HG03135 (cell line): Measurements from ENCODE around the gene ACBD4.

Source experiments
- ATAC-seq: cut with Tn5 transposase; IDR thresholded peaks from one replicate; pipeline ENCODE4 v1.9.1; 2021; ENCODE audit warnings: mild to moderate bottlenecking, moderate library complexity; ENCODE audit not compliant: unreplicated experiment

Gene ACBD4

DNA sequence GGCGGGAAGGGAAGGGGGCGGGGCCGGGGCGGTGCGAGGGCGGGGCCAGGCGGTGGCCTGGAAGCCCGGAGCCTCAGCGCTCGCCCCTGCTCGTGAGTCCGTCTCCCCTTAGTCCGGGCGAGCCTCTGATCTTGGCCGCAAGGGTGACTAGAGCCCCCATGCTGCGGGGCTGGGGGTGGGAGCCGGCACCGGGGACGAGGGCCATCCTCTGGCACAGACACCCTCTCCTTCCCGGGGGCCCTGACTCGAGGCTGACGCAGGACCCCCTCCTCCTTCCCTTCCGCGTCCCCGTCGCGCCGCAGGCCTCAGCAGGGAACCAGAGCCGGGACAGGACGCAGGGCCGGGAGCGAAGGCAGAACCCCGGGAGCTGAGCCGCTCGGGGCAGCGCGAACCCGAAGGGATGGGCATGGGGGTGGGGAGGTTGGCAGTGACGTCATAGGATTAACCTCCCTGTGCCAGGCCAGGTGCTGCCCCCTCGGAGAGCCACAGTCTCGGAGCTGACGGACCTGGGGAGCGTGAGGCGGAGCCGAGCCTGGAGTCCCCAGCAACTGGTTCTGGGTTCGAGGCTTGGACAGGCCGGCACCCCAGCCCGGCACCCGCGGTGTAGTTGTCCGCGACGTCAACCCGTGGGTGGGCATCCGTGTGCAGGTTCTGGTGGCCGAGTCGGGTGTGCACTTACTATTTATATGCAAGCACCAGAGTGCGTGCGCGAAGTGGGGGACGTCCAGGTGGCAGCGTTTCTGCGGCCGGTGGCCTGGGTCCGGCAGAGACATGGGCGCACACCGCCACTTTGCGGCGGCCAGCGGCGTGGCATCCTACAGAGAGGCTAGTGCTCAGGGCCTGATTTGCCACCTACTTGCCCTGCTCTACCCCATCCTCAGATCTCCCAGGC, 2.7 kb upstream of the ACBD4 start:
- no peak for ATAC-seq

DNA sequence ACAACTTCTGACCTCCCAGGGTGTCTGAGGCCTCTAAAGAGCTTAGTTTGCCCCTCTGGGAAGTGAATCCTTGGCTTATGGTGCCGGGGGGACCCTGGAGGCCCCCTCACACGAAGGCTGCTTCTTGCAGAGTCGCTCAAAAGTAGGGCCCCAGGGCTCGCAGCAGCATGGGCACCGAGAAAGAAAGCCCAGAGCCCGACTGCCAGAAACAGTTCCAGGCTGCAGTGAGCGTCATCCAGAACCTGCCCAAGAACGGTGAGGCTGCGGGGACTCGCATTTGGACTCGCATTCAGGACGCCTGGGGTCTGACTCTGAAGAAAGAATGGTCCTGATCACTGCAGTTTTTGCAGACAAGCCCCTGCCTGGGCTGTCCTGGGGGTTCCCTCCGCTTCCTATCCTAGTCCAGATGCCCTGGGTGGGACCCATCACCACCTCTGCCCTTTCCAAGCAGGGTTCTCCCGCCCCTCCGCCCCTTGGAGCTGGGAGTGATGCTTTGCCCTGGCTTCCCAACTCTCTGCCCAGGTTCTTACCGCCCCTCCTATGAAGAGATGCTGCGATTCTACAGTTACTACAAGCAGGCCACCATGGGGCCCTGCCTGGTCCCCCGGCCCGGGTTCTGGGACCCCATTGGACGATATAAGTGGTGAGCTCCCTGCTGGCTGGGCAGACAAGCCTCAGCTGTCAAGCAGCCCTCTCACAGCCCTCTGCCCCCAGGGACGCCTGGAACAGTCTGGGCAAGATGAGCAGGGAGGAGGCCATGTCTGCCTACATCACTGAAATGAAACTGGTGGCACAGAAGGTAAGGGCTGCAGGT, 698 bp downstream of the ACBD4 start:
- ATAC-seq, result no peak

DNA sequence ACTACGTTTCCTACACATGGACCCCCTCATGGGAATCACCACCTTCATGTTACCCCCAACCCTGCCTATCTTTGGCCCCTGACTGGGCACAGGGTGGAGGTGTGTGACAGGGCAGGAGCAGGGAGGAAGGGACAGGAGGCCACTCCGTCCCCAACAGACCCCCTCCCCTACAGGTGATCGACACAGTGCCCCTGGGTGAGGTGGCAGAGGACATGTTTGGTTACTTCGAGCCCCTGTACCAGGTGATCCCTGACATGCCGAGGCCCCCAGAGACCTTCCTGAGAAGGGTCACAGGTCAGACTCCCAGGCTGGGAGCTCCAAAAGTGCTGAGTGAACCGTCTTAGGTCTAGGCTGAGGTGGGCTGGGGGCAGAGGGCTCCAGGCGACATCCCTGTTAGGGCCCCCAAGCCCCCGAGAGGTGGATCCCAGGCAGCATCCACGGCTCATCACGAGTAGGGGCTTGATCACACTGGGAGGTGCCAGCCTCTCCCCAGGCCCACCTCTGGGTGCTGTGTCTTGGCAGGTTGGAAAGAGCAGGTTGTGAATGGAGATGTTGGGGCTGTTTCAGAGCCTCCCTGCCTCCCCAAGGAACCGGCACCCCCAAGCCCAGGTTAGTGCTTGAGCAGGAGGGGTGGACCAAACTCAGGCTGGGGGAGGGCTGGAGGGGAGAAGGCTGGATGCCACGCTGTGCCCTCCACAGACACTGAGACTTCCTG, 1.5 kb downstream of the ACBD4 start:
- no peak for ATAC-seq

DNA sequence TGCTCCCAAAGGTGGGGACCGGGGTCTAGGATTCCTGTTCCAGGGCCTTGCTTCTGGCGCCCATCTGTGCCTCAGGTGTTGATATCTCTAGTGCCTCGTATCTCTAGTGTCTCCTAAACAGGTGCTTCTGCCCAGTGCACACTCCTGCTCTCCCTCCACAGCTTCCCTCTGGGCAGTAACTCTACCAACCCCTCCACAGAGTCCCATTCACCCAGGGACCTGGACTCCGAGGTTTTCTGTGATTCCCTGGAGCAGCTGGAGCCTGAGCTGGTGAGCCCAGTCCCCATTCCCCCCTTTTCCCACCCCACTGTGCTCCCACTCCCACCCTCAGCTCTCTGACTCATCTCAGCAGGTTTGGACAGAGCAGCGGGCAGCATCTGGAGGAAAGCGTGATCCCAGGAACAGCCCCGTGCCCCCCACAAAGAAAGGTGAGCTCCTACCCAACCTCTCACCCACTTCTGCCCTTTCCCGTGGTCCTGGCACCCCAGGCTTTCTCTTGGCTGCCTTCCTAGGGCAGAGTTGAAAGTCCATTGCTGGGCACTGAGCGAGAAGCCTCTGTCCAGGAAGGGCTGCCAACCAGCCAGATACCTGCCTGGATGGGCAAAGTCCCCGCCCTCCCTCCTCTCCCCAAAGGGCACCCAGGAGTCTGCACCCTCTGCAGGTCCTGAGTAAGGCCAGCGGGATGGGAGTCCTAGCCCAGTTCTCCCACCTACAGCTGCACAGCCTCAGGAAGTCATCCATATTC, 2.2 kb downstream of the ACBD4 start:
- ATAC-seq, result no peak

DNA sequence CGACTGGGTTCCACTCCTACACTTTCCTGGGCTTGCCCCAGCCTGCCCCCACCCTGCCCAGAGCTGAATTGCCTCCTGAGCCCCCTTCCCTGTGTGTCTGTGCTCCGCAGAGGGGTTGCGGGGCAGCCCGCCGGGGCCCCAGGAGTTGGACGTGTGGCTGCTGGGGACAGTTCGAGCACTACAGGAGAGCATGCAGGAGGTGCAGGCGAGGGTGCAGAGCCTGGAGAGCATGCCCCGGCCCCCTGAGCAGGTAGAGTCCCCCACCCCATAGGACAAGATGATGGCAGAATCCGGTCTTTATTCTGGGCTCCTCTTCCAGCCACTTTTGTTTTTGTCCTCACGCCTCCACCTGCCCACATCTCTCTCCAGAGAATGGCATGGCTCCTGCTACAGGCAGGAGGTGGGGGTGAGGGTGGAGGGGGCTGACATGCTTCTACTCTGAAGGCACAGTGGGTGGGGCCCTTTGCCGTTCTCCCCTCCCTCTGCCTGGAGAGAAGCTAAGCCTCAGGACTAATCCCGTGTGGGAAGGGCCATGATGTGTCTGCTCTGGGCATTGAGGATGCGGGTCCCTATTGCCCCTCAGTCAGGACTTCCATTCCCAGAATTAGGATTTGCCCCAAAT, 3.5 kb downstream of the ACBD4 start:
- ATAC-seq, result no peak

DNA sequence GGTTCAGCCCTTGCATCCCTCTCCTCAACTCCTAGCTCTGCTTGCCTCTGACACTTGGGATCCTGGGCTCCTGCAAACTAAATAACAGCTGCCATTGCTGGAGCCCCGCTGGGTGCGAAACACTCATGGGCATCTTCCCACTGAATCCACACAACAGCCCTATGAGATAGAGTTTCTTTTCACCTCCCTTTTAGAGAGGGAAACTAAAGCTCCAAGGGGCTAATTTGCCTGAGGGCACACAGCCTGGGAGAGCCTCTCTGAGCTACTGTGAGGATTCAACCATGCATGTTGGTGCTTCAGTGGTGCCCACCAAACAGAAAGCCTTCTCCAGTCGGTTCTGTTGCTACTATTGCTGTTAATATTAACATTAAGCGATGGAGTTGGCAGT, 4.0 kb downstream of the ACBD4 start:
- ATAC-seq, result no peak

DNA sequence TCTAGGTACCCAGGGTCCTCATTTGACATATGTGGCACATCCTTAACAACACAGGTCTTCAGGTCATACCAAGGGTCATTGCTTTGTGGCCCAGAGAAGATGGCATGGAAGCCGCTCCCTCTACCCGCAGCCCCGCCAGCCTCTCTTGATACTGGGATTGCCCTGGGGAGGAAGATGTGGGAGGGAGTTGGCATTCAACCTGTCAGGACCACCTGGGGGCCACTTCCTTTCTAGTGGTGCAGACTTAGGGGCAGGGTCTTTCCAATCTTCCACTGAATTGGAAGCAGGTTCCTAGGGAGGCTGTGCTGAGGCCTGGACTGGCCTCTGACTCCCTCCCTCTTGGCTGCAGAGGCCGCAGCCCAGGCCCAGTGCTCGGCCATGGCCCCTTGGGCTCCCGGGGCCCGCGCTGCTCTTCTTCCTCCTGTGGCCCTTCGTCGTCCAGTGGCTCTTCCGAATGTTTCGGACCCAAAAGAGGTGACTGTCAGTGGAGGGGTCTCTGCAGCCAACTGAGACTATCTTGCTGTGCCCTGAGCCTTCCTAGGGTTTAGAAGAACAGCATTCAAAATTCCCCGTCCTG, 7.7 kb downstream of the ACBD4 start:
- ATAC-seq, result no peak

DNA sequence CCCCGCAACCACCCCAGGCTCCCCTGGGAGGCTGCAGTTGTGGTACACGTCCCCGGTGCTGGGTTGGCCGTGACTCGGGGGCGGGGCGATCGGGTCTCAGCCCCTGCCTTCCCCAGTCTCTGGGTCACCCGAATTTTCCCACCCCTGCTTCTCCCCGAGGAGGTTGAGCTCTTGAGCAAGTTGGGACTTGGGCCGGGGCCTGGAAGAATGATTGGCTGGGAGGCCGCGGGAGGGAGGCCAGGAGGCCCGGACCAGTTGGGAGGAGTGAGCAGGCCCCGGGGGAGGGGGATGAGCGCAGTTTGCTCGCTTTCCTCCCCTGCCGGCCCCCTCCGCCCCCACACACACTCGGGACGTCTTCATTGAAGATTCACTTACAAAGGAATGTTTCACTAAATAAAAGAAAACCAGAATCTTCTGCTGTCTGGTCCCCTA, 8.3 kb downstream of the ACBD4 start:
- no peak for ATAC-seq

DNA sequence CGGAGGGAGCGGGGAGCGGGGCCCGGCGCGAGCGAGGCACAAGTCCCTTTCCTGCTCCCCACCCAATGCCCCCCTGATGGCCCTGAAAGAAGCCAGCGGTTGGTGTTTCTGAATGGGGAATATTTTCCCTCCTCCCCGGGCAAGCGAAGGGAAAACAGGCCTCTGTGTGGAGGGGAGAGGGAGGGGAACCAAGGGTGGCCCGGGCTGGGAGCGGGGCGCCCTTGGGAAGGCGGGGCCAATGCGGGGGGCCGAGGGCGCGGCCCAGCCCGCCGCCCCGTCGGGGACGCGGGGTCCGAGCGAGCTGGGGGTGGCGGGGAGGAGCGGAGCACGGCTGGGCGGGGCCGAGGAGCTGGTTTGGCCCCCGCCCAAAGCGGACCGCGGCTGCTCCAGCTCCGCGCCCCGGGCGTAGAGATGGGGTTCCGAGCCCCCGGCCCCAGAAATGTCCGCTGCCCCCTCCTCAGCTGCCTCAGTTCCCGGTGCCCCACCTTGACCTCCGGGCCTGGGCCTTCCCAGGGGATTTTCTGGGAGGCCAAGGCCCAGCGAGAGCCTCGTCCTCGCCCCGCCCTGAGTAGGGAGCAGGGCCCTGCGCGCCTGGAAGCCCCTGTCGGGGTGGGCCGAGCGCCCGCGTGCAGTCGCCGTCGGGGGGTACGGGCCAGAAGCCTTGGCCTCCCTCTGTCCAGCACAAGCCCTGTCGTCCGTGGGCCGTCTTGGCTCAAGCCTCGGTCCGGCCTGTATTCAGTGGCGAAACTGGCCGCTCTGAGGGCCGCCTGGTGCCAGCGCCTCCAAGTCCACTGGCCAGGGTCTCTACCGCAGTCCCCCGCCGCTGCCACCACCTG, 8.9 kb downstream of the ACBD4 start:
- ATAC-seq, result no peak

DNA sequence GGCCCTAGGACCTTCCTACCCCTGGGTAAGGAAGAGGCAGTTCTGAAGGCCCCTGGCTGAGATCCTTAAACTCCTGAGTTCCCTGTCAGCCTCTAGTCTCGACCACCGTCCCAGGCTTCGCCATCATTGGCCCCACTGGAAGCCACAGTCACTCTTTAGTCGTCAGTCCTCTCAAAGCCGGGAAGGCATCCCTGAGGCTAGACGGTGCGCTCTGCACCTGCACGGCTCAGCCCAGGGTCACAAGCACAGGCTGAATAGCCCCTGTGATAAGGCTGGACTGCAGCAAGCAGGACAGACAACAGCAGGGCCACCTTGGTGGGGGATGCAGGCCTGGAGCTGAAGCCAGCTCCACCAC, 9.5 kb downstream of the ACBD4 start:
- no peak for ATAC-seq

DNA sequence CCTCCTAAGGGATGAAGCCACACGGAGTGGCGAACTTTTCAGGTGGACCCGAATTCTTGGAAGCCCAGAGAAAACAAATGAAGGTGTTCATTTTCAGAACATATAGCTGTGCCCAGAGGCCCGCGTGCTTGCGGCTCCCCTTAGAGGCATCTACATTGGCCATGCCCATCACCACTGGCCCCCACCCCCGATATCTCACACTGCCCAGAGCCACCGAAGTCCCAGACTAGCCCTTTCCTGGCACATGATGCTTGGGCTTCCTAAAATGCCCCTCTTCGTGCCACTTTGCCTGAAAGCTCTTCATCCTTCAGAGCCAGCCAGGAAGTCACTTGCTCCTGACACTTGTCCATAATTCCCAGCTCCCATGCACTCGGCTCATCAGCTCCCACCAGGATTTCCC, 10.7 kb downstream of the ACBD4 start:
- no peak for ATAC-seq

DNA sequence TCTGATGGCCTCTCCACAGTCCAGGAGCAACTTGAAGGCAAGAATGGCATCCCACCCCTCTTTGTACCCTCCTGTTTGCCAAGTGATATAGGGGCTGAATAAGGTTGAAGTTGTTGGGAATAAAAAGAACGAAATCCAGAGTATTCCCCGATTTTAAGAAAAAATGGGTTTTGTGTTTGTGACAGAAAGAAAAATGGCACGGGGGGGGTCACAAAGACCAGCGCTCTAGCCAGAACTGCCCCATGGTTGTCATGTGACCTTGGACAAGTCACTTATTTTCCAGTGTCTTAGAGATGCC, 11.1 kb downstream of the ACBD4 start:
- no peak for ATAC-seq

DNA sequence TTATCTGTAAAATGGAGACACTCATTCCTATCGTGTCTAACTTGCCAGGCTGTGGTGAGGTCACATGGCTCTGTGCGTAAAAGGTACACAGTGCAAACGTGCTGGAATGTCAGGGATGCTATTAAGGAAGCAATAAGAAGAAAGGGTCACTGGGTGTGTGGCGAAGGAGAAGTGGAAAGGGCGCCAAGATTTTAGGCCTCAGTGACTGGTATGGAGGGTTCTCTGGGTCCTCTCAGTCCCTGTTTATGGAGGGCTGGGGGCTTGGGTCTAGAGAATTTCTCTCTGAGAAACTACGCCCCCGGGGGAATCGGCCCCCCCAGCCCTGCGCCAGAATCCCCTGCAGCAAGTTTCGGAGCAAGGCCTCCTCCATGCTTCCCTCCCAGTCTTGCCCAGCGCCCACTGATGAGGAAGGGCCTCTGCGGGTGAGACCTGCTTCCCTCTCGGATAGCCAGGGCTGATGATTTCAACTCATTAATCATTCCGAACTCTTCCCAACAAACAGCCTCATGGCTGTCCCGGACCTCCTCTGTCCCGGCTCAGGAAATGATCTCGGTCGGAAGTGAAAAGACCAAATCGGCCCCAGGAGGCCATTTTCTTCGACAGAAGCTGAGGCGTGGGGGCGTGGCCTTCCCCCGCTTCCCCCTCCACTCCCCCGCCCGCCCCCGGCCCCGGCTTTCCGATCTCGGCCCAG, 11.5 kb downstream of the ACBD4 start:
- ATAC-seq, result peak; percentile 2

DNA sequence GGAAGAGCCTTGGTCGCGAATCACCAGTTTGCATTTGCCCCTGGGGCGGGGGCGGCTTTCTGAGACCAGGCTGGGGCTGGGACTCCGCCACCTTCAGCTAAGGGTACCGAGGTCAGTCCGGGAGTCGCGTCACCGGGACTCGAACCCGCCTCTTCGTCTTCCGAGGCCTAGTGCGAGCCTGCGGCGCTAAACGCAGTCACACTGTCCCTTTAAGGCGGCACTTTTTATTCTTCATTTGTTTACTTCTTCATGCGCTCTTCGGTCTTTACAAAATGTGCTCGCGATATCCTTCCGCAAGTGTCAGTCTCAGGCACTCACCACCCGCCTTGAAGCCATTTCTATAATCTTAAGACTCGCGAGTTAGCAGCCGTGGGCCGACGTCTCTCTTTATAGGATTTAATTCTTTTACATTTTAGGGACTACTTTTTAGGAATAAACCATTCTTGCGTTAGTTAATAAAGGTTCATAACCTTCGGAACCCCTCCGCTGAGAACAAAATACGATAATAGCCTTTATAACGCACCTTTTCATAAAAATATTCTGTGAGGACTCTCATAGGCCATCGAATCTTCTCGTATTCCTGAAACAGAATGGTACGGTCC, 12.2 kb downstream of the ACBD4 start:
- ATAC-seq, result peak; percentile 29

DNA sequence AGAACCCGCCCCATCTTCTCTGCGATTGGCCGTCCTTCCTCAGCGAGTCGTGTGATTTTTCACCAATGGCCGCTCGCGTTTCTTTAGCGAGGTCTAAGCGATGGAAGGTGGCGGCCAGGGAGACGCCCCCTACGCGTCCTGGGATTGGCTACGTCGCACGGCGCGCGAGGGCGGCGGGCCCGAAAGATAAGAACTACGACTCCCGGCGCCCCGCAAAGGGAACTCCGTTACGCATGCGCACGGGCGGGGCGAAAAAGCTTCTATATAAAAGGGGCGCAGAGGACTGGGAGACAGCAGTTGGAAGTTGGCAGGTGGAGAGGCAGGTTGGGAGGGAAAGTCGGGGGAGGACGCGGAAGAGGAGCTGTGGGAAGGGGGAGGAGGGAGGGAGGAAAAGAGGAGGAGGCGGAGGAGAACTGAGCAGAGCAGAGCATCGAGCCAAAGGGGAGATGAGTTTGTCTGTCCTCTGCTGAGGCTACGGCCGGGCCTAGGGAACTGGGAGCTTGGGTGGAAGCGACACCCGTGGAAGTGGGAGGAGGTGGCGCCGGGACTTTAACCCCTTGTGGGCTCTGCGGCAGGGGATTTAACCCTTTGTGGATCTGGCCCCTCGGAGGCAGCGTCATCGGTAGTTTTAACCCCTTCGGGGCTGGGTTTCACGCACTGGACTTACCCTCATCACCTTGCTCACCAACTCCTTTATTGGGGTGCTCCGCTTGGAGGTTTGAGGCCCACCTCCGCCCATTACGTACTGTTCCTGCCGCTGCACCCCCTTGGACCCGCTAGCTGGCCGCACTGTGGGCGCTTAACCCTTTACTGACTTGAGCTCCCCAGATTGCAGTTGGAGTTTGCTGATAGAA, 12.9 kb downstream of the ACBD4 start, which contains the start of gene HEXIM1:
Gene HEXIM1, plus strand, starts transcription at position 293 of the 854 bp plus-strand sequence. CDS start 716 bp downstream, outside the sequence.
- peak; percentile 60 for ATAC-seq

DNA sequence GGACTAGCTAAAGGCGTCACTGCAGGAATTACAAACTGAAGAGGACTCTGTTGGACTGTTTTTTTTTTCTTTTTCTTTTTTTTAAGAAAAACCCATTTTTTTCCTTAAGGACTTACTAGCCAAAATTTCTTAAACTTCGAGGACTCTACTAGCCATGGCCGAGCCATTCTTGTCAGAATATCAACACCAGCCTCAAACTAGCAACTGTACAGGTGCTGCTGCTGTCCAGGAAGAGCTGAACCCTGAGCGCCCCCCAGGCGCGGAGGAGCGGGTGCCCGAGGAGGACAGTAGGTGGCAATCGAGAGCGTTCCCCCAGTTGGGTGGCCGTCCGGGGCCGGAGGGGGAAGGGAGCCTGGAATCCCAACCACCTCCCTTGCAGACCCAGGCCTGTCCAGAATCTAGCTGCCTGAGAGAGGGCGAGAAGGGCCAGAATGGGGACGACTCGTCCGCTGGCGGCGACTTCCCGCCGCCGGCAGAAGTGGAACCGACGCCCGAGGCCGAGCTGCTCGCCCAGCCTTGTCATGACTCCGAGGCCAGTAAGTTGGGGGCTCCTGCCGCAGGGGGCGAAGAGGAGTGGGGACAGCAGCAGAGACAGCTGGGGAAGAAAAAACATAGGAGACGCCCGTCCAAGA, 13.7 kb downstream of the ACBD4 start:
- peak; percentile 24 for ATAC-seq
